IMR-90 (cell line): Measurements from ENCODE around the gene ZFP36.

Experiments used
- BHLHE40 ChIP-seq: fragments of 150-350 bp; IDR thresholded peaks from 2 replicates; pipeline ENCODE4 v1.6.1; 2016; ENCODE audit warnings: mild to moderate bottlenecking, low read depth, low read length
- CEBPB ChIP-seq: IDR thresholded peaks from 2 replicates; pipeline ENCODE4 v1.6.1; 2012; ENCODE audit warnings: low read depth, low read length, improper control_type of control experiment
- CHD1 ChIP-seq: IDR thresholded peaks from 2 replicates; pipeline ENCODE4 v1.6.1; 2012; ENCODE audit warnings: low read depth, low read length, improper control_type of control experiment
- CTCF ChIP-seq: conservative IDR thresholded peaks from 2 replicates; pipeline ENCODE4 v1.5.1; 2012; ENCODE audit warnings: mild to moderate bottlenecking, low read depth, low read length, improper control_type of control experiment
- ELK1 ChIP-seq: fragments of 150-350 bp; IDR thresholded peaks from 2 replicates; pipeline ENCODE4 v1.6.1; 2016; ENCODE audit warnings: low read depth, mild to moderate bottlenecking, low read length, moderate library complexity, borderline replicate concordance
- FOS ChIP-seq: fragments of 150-350 bp; IDR thresholded peaks from 2 replicates; pipeline ENCODE4 v1.6.1; 2016; ENCODE audit warnings: low read depth, low read length
- MAFK ChIP-seq: IDR thresholded peaks from 2 replicates; pipeline ENCODE4 v1.6.1; 2012; ENCODE audit warnings: low read depth, low read length, improper control_type of control experiment
- MXI1 ChIP-seq: IDR thresholded peaks from 2 replicates; pipeline ENCODE4 v1.6.1; 2012; ENCODE audit warnings: low read depth, mild to moderate bottlenecking, low read length, moderate library complexity, borderline replicate concordance
- NFE2L2 ChIP-seq: fragments of 150-350 bp; IDR thresholded peaks from 2 replicates; pipeline ENCODE4 v1.6.1; 2016; ENCODE audit warnings: low read depth, mild to moderate bottlenecking, low read length
- POLR2A ChIP-seq: IDR thresholded peaks from 2 replicates; pipeline ENCODE4 v1.6.1; 2012; ENCODE audit warnings: mild to moderate bottlenecking, low read depth, low read length
- RAD21 ChIP-seq: IDR thresholded peaks from 2 replicates; pipeline ENCODE4 v1.6.1; 2012; ENCODE audit warnings: low read length, improper control_type of control experiment
- RFX5 ChIP-seq: IDR thresholded peaks from 2 replicates; pipeline ENCODE4 v1.8.0; 2012; ENCODE audit warnings: low read depth, mild to moderate bottlenecking, low read length, moderate library complexity
- USF2 ChIP-seq: fragments of 150-350 bp; IDR thresholded peaks from 2 replicates; pipeline ENCODE4 v1.6.1; 2017; ENCODE audit warnings: mild to moderate bottlenecking, antibody characterized with exemption, low read length, low read depth

GRCh38 chr19:39436350-39436716 lies 29.7 kb downstream of the ZFP36 start:
- TF ChIP-seq CTCF (no peak), BHLHE40 (no peak), CEBPB (no peak), ELK1 (no peak), RFX5 (no peak), RAD21 (no peak), POLR2A (no peak), MXI1 (no peak), CHD1 (no peak), NFE2L2 (no peak), USF2 (no peak), FOS (no peak), MAFK (no peak)
